Skeletal muscle cell (primary cell): ENCODE measurements around the gene IGSF9.

ENCODE experiments used
- DNase-seq: peaks from one replicate; pipeline ENCODE4 v3.0.0-alpha.2; 2010; ENCODE audit warnings: low read depth
- H3K4me3 ChIP-seq: 2 replicates; pipeline ENCODE4 v1.5.1; 2011; ENCODE audit warnings: low read depth, mild to moderate bottlenecking, control low read depth, low read length, moderate library complexity

IGSF9 gene

DNA sequence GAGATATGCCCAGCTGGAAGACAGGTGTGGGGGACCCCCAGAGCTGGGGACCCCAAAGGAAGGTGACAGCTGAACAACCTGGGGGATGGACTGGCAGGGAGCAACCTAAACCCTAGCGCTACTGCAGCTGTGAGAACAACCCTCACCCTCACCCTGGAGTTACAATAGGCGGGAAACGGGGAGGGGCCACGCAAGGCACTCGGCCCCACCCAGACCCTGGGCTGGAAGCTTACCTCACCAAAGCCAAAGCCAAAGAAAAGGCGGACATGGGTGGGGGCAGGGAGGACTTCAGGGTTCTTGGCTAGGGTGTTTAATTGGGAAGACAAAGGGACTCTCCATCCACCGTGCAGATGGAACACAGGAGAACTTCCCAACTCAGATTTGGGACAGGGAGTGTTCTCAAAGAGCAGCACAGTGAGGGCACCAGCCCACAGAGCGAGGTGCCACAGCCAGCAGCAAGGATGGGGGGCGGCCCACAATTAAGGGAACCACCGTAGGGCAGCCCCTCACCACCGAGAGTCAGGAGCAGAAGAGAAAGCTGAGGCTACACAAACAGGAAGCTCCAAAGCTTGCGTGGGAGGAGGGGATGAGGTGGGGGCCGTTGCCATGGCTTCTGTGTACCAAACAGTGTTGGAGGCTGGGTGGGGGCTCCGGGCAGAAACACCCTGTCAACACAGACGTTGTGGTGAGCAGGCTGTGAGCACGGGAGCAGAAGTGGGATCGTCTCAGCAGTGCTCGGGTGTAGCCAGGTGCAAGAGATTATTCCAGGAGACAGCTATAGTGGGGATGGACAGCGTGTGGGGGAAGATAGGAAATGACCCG, 22.0 kb downstream of the IGSF9 start:
- H3K4me3 ChIP-seq: peak overlapping the region; percentile 98
- peak; percentile 56 for DNase-seq

DNA sequence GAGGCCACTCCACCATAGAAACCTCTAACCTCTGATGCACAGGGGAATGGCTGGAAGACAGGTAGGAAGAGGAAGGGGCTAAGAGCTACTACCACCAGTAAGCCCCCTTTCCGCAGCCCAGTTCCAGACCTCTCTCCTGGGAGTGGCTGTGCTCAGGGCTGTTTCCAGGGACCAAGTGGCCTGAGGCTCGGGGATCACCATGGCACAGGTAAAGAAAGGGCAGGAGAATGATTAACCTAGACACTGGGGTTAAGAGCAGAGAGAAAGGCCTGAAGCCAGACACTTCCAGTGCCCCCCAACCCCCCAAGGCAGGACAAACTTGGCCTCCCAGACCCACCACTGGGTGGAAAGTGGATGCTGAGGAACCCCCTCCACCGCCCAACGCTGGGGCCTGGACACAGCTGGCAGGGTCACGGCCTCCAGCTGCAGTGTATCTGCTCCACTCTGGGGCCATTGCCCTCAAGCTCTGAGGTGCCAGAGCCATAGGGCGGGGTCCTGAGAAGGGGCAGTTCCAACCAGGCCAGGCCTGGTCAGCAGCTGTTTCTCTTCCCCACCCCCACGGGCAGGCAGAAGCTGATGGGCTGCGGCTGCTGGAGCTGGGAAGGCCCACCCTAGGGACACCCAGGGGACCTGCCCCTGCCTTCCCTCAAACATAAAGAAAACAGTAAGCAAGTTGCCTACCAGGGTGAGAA, 22.8 kb downstream of the IGSF9 start:
- DNase-seq: peak; percentile 19
- H3K4me3 ChIP-seq: peak overlapping the region; percentile 98

DNA sequence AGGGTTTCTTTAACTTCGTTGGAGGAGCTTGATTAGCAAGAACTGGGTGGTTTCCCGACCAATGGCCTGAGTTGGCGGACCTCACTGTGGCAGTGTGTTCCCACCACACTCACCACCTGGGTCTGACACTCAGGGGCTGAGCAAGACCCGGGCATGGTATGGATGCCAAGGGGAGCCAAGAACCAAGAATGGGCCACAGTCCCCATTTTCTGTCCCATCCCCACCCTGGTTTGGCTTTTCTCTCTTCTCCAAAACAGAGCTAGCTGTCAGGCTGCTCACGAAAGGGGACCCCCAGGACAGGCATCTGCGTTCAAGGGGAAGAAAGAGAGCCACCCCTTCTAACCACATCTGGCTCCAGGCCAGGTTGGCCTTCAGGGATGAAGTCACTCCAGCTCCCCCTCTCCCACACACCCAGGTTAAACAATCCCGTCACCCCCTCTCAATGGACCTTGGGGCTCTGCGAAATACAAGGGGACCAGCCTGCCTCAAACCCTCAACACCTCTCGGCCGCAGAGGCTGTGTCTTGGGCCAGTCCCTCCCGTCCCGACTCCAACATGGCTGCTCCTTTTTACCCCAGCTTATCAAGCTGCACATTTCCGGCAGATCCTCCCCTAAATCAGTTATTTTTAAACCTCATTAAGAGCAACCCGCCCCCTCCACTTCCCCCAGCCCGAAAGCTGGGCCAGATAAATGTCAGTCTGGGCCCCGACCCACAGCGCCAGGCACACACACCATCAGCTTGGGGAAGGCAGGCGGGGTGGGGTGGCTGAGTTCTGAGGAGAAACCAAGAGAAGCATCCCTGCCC, 23.5 kb downstream of the IGSF9 start:
- DNase-seq: no peak
- peak overlapping the region; percentile 98 for H3K4me3 ChIP-seq

DNA sequence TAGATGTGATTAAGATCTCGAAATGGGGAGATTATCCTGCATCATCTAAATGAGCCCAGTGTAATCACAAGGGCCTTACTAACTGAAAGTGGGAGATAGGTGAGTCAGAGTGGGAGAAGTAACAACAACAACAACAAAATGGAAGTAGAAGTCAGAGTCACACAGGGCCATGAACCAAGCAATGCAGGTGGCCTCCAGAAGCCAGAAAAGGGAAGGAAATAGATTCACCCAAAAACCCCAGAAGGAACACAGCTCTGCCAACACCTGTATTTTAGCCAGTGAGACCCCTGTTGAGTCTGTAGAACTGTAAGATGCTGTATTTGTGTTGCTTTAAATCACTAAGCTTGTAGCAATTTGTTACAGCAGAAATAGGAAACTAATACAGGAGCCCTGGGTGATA, 24.2 kb downstream of the IGSF9 start:
- no peak overlapping the region for H3K4me3 ChIP-seq
- DNase-seq: no peak

DNA sequence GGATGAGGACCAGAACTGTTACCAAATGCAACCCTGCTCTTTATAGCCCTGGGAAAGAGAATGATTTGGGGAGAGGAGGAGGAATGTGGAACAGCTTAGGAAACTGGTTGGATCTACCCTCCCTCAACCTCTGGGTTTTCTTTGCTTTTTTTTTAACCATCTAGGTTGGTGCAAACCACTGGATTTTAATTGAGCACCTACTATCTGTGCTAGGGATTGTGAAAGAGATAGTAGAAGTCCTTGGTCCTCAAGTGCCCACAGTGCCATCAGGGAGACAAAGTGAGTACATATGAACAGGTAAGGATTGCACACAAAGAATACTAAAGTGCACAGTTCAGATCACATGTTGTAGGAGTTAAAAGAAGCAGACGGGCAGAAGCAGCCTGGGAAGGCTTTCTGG, 24.8 kb downstream of the IGSF9 start:
- H3K4me3 ChIP-seq: no peak overlapping the region

DNA sequence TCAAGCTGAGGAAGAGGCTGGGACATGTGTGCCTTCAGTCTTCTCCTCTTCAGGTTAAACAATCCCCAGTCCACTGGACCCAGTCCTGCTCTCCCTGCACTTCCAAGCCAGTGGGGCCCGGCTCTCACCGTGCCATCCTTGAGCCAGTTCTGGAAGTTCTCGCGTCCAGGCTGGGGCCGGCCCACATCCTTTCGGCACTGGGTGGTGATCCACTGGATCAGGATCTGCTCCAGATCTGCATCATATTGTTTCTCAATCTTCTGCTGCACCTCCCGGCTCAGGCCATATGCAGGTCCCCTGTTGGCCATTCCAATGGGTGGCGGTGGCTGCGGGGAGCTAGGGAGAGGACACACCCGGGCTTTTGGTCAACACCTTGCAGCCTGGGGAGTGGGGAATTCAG, 25.2 kb downstream of the IGSF9 start:
- H3K4me3 ChIP-seq: no peak overlapping the region
- DNase-seq: no peak

More for the DNA sequence above, 24.8 kb downstream of the IGSF9 start:
- DNase-seq: no peak

DNA sequence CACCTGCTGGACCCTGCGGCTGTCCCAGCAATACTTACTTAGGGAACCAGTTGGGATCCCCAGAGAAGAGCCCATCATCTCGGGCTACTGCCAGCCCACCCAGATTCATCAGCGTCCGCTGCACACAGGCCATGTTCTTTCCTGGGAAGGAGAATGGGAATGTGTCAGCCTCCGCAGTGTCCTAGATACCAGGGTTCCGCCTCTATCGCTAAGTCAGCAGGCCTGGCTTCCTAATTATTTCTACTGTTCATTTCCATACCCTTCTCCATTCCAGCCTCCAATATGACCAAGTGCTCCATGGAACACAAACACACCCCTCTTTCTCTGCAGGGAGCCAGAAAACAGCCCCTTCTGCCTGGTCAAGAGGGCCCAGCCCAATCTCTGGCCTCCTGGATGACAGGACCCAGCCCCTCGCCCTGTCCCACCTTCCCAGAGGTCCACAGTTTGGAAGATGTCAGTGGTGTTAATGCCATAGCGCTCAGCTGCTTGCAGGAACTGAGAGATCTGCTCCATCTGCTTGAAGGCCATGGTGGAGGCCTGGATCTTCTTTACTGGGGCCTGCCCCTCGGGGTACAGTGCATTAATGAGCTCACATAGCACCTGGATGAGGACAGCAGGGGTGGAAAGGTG, 26.1 kb downstream of the IGSF9 start:
- H3K4me3 ChIP-seq: no peak overlapping the region
- no peak for DNase-seq

DNA sequence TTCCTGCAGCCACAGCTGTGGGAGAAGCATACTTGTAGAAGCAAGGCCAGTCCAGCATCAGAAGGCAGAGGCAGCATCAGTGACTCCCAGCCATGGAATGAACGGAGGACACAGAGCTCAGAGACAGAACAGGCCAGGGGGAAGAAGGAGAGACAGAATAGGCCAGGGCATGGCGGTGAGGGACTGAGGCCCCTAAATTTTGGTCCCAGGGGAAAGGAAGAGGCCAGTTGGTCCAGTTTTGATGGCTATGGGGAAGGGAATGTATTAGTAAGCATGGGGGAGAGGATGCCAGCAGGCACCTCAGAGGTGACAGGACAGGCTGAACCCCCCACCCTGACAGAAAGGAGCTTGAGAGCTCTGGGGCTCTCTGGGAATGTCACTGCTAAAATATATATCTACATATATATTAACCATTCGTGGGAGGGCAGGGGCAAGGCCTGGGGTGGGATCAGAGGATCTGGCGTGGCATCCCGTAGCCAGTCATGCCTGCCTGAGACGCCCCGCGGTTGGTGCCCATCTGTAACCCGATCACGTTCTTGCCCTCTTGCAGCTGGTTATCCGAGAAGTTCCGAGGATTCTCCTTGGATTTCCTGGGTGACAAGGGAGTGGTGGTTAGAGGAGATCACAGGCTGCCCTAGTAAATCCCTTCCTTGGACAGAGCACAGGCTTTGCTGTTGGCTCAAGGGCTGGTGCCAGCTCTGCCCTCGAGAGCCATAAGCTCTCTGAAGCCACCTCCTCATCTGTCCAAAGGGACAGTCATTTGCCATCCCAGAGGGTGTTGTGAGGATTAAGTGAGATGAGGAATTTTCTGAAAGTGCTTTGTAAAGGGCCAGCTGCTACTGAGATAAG, 26.8 kb downstream of the IGSF9 start:
- peak; percentile 34 for DNase-seq
- H3K4me3 ChIP-seq: no peak overlapping the region

DNA sequence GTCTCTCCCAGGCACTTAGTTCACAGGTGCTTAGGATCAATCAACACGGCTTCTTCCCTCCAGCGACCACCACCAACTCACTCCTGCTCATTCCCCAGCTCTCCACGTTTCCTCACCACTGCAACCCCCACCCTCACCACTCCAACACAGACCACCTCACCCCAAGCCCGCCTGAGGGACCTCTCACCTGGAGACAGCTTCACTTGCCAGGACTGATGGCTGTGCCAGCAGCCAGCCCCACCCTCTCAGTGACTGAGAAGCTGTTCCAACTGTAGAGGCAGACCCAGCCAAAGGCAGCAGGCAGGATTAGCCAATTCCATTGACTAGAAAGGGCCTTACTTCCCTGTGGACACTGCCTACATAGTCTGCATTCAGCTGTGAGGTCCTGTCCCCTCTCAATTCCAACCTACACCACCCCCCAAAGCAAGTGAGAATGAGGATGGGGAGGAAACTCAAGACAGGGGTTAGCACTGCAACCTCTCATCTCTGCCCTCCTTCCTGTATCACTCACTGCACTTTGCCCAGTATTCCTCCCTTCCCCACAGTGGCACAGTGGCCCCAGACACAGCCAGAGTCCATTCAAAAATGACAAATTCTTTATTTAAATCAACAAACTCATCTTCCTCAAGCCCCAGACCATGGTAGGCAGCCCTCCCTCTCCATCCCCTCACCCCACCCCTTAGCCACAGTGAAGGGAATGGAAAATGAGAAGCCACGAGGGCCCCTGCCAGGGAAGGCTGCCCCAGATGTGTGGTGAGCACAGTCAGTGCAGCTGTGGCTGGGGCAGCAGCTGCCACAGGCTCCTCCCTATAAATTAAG, 27.7 kb downstream of the IGSF9 start:
- no peak overlapping the region for H3K4me3 ChIP-seq
- no peak for DNase-seq

DNA sequence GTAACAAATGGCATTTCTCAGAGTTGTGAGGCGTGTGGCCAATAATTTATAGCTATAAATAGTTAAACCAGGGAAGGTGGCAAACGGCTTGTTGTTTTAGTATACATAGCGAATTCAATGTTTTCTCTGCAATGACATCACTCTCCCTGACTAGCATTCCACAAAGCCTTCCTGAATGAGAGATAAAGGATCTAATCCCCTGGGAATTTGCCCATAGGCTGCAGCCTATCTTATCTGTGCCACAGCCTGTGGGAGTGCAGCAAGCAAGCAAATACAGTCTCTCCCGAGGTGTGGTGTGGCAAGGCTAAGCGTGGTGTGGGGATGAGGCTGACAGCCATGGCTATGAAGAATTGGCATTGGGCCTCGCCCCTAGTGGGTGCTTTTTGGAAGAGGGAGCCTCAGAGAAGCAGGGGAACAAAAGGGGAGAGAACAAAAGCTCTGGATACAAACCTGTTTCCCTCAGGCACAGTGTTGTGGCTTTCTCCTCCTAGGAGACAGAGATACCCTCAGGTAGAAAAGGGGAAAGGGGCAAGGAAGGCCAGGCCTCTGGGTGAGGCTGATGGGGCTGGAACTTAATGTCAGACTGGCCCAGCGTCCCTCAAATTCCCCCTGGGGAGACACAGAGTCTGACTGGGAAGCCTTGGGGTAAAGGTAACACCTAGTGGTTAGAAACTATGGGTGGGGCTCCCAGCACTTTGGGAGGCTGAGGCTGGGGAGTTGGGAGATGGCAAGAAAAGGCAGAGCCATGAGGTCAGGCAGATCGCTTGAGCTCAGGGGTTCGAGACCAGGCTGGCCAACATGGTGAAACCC, 29.0 kb downstream of the IGSF9 start:
- H3K4me3 ChIP-seq: no peak overlapping the region
- DNase-seq: peak; percentile 54

DNA sequence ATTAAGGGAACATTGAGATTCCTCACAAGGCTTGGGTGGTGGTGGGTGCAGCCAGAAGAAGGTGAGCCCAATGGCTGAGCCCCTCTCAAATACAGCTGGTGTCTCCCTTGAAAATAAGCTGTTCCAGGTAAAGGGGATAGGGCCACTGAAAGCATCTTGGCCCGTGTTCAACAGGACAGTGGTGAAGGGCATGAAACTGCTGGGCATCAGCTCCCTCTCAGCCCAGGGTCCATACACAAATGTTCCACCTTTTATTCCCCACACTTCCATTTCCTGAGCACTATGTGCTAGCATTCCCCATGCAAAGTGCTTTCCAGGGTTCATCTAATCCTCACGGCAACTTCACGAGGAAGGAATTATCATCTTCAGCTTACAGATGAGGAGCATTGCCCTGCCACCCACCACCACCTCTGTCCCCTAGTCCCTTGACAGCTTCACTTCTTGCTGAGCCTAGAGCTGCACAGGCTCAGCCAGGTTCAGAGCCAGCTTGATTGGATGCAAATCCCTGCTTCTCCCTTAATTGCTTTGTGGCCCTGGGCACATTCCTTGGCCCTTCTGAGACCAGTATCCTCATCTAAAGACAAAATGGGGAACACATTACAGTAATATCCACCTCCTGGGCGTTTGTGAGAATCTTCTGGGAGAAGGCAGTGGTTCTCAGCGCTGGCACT, 29.7 kb downstream of the IGSF9 start:
- DNase-seq: no peak

DNA sequence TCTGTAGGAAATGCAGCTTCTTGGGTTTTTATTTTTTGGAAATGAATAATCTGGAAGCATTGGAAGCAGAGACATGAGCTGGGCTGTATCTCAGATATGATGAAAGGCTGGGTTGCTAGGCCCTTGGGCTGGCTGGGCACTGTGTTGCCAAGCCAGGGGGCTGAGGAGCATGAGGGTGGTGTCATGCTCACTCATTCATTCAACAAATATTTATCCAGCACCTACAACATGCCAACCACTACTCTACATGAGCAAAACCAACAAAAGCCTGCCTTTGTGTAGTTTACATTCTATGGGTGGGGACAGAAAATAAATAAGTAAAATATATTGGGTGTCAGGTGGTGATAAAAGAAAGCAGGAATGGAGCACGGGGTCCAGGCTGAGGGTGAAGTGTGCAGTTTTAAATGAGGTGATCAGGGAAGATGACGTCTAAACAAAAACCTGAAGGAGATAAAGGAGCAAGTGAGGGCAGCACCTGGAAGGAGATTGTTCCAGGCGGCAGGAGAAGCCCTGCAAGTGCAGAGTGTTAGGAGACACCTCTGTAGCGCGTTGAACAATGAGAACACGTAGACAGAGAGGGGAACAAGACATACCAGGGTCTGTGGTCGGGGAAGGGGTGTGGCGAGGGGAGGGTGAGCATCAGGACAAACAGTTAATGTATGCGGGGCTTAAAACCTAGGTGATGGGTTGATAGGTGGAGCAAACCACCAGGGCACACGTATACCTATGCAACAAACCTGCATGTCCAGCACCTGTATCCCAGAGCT, 31.0 kb downstream of the IGSF9 start:
- no peak for DNase-seq
- no peak overlapping the region for H3K4me3 ChIP-seq

More for the DNA sequence above, 29.7 kb downstream of the IGSF9 start:
- no peak overlapping the region for H3K4me3 ChIP-seq

DNA sequence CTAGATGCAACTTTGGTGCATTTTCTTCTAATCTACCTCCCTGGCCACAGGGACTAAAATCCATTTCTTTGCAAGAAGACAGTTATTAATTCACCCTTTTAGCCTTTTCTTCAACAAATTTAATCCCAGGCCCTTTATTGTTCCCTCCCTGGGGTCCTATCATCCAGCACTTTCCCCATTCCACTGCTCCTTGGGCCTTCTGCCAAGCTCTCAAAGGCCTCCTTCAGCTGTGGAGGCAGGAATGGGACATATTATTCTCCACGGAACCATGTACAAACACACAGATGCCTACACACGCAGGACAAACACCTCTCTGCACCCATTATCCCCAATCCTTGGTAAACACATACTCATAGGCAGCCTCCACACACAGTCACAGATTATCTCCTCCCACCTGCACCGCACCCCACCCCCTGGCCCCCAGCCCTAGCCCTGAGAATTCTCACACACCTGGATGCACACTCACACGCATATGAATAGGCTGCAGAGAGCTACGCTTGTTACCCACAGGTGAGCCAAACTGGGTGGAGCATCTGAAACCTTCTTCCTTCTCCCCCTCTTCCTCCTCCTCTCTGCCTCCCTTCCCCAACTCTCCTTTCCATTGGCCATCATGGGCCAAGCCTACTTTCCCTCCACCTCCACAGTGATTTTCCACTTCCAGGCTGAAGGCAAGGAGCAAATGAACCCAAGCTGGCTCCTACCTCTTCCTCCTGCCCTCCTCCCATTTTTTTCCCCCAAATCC, 31.8 kb downstream of the IGSF9 start:
- no peak overlapping the region for H3K4me3 ChIP-seq
- DNase-seq: no peak

DNA sequence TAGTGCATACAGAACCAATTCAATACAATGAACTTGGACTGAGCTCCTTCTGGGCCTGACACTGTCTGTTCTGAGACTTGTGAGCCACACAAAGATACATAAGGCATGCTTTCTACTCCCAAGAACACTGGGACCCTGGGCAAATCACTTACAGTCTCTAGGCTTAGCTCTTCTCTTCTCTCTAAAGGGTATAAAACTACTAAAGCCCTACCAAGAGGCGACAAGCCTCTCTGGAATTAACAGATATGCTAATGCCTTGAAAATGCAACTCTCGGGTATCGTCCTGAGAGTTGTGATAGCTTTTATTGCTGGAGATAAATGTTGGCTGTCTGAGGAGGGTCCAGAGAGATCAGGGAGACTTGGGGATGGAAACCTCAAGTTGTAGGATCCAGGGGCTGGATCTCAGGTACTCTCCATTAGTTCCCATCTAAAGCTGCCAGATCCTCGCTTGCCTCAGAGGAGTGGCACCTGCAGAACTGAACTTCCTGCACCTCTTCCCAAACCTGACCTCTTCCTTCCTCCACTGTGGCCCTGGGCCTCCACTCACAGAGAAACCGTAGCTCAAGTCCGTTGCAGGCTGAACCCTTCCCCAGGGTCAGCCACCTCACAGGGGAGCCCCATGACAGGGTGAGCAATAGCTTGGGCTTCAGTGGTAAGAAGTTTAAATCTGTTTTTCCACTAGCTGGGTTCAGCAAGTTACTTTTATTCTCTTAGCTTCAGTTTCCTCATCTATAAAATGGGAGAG, 33.9 kb downstream of the IGSF9 start:
- no peak for DNase-seq
- no peak overlapping the region for H3K4me3 ChIP-seq
